HG03378 (cell line): ENCODE data around the gene ENOX1.

ENCODE experiments used
- ATAC-seq: cut with Tn5 transposase; IDR thresholded peaks from one replicate; pipeline ENCODE4 v1.9.1; 2021; ENCODE audit warnings: mild to moderate bottlenecking, moderate library complexity; ENCODE audit not compliant: unreplicated experiment

Gene ENOX1

GRCh38 chr13:43229506-43229905 is 557.3 kb downstream of the ENOX1 start:
- ATAC-seq, result no peak

DNA sequence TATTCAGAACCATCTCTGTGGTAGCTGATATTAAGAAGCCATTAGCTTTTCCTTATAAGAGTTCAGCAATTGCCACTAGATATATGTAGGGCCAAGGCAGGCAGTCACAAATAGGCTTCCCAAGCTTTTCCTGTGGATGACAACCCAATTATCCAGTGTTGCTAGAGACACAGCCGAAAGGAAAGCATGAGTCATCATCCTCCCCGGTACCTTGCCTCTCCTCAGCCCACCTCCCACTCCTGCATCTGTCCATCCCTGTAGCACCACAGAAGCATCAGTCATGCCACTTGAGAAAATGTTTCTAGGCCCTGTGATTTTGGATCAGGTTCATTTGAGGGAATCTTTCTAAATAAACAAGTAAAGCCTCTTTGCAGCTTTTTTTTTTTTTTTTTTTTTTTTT is 559.1 kb downstream of the ENOX1 start:
- ATAC-seq, result no peak

- ATAC-seq, result no peak
These were observed 563.6 kb downstream of the ENOX1 start for GRCh38 chr13:43223216-43223615.

DNA sequence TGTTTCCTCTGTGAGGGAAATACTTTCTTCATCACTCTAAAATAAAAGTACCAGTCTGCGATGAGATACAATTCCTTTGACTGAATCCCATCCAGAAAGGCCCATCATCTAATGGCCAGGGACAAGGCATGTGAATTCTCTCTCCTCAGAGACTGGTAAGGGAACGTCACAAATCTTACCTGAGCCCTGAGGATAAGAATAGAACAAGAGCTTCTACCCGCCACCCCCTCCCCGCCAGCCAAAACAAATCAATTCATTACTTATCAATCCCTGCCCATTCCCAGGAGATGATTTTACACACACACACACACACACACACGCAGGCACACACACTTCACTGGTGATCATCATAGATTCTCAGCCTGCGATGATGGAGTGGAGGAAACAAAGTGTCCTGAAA is 564.7 kb downstream of the ENOX1 start:
- no peak for ATAC-seq

- no peak for ATAC-seq
These were observed 565.2 kb downstream of the ENOX1 start for GRCh38 chr13:43221611-43222010.

GRCh38 chr13:43220873-43221595 is 565.7 kb downstream of the ENOX1 start:
- ATAC-seq, result no peak

- no peak for ATAC-seq
These were observed 572.6 kb downstream of the ENOX1 start for GRCh38 chr13:43214124-43214523.

- ATAC-seq, result no peak
These were observed 579.9 kb downstream of the ENOX1 start for GRCh38 chr13:43206838-43207237.

DNA sequence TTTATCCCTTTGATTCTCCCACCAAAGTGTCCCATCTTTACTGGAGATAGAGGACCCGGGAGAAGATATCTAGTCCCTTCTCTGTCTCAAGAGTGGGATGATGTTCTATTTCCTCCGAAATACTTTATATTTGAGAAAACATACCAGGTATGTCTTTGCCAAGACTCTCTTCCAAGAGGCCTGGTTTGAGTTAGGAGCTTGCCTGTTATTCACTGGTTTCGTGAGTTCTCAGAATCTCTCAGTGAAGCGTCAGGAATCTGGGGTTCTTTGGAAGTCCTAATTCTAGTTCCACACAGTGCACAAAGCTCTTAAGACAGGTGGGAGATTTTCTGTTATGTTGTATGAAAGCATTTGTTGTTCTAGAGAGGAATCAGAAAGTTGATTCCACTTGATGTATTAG is 581.4 kb downstream of the ENOX1 start:
- ATAC-seq, result no peak

- no peak for ATAC-seq
These were observed 582.2 kb downstream of the ENOX1 start for GRCh38 chr13:43204591-43204990.

- no peak for ATAC-seq
These were observed 583.0 kb downstream of the ENOX1 start for GRCh38 chr13:43203781-43204180.

- no peak for ATAC-seq
These were observed 586.0 kb downstream of the ENOX1 start for GRCh38 chr13:43200736-43201135.

DNA sequence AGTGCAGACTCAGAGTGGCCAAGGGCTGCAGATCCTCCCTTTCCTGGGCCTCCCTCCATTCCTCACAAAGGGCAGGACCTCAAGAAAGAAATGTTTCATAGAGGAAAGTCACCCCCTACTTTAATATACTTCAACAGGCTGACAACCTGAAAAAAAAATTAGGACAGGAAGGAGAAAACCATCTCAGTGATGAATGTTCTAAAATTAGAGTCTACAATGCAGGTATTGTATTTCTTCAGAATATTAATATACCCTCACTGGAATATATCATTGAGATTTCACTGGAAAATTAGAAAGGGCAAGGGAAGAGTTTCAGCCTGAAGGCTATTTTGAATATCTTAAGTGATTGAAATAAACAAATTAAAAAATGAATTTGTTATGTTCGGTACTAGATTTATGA is 586.5 kb downstream of the ENOX1 start:
- ATAC-seq, result no peak

- no peak for ATAC-seq
These were observed 589.9 kb downstream of the ENOX1 start for GRCh38 chr13:43196750-43197370.

GRCh38 chr13:43196086-43196621 is 590.6 kb downstream of the ENOX1 start:
- no peak for ATAC-seq

DNA sequence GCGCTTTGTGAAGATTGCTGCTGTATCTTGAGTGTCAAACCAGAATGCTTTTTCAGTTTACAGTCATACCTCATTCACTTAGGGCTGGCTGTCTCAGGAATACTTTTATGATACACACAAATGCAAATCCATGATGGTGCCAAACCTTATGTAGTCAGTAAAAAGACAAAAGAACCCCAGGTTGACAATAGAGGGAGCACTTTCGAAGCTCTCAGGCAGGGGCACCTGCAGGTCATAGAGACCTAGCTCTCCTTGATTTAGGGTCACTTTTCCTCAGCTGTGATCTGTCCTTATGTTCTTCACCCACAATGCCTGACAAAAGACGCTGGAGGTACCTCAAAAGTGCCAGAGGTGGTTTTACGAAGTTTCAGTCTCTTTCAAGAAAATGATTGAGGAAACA is 591.2 kb downstream of the ENOX1 start:
- ATAC-seq, result no peak

DNA sequence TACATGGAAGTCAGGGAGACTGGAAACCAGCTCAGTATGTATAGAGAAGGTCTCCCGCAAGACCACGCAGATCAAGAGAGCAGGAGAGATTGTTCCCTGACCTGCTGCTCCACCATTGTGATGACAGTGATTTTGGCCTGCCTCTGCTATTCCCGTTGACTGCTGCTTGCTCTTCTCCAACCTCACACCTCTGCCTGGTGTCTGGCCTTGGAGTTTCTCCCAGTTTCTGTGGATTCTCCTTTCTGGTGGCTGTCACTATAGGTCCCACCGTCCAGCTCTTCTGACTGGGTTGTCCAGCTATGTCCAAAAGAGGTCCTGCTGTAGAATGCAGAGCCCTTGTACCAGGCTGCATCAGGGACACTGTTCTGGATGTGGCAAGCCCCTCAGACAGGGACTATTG is 591.7 kb downstream of the ENOX1 start:
- ATAC-seq, result no peak

GRCh38 chr13:43193789-43194420 is 592.9 kb downstream of the ENOX1 start:
- no peak for ATAC-seq

GRCh38 chr13:43191546-43191945 is 595.2 kb downstream of the ENOX1 start:
- ATAC-seq, result no peak

DNA sequence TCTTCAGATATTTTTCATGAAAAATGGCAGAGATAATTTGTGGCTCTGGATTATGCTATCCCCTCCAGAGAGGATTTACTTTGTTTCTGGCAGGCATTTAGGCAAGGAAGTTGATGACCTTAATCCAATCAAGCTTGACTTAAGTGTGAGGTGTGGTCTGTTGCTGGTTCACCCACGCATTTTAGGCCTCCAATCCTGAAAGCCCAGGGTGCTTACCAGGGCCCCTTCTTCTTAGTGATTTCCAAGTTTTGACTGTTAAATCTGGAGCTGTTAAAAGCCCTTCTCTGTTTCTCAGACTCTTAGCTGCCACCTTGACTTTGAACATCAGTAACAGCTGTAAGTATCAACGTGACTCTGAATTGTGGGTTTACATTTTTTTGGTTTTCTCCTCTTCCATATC is 601.5 kb downstream of the ENOX1 start:
- ATAC-seq, result no peak

DNA sequence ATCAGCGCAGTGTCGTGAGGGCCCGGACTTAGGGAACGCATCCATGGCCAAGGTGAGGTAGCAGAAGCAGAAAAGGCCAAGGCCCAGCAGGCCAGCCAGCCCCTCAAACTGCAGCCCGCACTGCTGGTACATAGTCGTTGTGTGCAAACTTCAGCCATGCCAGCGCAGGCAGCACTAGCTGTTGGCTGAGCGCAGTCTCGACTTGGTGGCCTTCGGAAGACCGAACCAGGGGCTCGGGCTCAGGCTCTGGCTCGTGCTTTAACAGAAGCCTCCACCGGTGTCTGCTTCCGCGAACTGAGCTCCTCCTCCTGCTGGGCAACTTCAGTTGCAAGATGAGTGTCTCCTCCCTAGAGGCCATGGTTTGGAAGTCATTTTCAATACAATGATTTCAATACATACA is 605.9 kb downstream of the ENOX1 start:
- ATAC-seq, result no peak

GRCh38 chr13:43180036-43180660 is 606.6 kb downstream of the ENOX1 start:
- no peak for ATAC-seq
